Measurements from ENCODE around the gene UFC1.

DNA sequence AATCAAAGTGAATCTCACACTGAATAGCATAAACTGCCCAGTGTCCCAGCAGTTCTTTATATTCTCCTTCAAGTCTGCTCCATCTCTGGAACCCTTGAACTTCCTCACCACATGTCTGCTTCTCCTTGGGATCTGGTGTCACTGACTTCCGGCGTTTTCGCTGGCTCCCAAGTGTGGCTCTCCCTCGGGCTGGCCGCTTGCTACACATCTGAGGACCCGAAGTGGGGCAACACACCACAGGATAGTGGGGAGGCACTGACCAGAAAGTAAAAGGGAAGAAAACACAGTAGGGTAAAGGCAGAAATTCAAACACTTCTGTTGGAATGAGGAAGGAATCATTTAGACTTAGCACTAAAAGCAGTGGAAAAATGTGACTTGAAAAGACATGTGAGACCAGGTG is 30.8 kb upstream of the UFC1 start:
- TF ChIP-seq POLR2A (IDR thresholded peaks at IDR 0.05), result no peak
- TF ChIP-seq, protein P1, sequence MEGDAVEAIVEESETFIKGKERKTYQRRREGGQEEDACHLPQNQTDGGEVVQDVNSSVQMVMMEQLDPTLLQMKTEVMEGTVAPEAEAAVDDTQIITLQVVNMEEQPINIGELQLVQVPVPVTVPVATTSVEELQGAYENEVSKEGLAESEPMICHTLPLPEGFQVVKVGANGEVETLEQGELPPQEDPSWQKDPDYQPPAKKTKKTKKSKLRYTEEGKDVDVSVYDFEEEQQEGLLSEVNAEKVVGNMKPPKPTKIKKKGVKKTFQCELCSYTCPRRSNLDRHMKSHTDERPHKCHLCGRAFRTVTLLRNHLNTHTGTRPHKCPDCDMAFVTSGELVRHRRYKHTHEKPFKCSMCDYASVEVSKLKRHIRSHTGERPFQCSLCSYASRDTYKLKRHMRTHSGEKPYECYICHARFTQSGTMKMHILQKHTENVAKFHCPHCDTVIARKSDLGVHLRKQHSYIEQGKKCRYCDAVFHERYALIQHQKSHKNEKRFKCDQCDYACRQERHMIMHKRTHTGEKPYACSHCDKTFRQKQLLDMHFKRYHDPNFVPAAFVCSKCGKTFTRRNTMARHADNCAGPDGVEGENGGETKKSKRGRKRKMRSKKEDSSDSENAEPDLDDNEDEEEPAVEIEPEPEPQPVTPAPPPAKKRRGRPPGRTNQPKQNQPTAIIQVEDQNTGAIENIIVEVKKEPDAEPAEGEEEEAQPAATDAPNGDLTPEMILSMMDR (IDR thresholded peaks at IDR 0.05), result no peak
